SH-SY5Y (cell line): ENCODE data around the gene BAIAP2.

Source experiments
- GATA2 ChIP-seq: IDR thresholded peaks from 2 replicates; pipeline ENCODE4 v1.6.1; 2011; ENCODE audit warnings: mild to moderate bottlenecking, low read depth, low read length
- GATA3 ChIP-seq: IDR thresholded peaks from 2 replicates; pipeline ENCODE4 v1.6.1; 2011; ENCODE audit warnings: low read depth, mild to moderate bottlenecking, low read length, moderate library complexity

The BAIAP2 gene

GRCh38 chr17:81036197-81036941, 1.4 kb downstream of the BAIAP2 start:
- TF ChIP-seq GATA2, result no peak
- TF ChIP-seq GATA3, result no peak

DNA sequence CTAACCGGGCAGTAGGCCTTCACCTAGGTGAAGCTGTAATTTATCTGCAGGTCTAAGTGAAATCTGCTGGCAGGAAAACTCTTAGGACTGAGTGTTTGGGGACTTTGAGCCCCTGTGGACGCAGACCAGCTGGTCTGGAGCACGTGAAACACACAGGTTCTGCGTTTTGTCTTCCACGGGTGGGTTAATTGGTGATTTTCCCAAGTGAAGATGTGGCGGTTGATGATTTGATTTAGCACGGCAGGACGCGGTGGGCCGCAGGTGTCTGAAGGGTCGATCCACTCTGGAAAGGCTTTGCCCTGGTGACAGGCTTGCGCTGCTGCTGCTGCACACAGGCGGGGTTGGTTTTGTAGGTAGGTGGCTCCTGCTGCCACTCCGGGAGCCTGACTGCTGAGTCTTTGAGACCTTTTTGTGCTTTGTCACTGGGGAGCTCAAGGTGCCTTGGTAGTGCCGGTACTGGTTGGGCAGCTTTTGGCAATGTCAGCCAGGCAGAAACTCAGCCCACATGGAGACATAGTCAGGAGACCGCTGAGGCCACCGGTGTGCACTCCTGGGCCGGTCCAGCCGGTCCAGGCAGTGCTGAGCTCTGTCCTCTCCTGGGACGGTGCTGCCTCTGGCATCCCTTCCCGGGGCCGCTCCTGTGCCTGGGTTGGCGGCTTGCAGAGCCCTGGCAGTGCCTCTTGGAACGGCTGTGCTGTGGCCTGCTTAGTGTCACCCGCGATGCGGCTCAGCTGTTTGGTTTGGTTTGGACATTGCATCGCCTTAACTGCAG, 2.3 kb downstream of the BAIAP2 start:
- TF ChIP-seq GATA2 (no peak), GATA3 (no peak)

- TF ChIP-seq GATA2, result no peak
- TF ChIP-seq GATA3, result no peak
Observed at GRCh38 chr17:81037798-81038733, 3.1 kb downstream of the BAIAP2 start.

DNA sequence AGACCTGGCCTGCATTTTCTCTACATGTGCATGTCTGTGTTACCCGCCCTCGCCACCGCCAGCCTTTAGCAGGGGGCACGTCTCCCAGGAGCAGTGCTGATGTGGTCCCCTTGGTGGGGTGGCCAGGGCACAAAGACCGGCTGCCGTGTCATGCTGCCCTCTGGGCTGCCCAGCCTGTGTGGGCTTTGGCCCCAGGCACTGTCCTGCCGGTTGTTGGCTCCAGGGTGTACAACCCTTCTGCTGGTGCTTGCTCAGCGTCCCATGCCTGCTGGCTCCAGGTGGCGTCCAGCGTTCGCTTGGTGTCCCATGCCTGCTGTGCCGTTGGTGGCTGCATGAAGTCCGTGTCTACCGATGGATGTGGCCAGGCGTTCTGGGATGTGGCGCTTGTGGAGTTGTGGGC, 4.1 kb downstream of the BAIAP2 start:
- no peak for TF ChIP-seq GATA3
- no peak for TF ChIP-seq GATA2

- TF ChIP-seq GATA3 (no peak), GATA2 (no peak)
Observed at GRCh38 chr17:81039854-81040758, 5.2 kb downstream of the BAIAP2 start.

DNA sequence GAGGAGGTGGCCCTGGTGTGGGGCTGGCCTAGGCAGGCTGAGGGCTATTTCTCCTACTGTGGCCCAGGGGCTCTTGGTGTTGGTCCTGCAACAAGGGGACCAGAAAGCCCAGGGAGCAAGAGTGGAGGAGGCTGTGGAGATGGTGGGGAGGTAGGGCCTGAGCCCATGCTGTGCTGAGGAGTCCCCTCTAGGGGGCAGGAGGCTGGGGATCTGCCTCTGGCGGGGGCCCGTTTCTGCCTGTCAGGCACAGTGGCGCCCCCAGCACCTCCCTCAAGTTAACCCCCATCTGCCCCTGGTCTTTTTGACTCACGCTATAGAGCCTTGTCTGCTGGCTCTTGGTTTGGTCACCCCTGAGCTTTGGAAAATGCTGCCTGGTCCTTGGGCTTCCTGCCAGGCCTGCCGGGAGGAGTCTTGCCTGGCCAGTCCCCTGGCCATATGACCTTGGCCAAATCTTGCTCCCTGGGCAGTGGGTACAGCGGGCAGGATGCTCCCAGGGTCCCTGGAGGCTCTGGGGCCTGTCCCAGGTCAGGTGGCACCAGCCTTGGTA, 5.9 kb downstream of the BAIAP2 start:
- TF ChIP-seq GATA3 (no peak), GATA2 (no peak)

GRCh38 chr17:81042606-81043005, 7.7 kb downstream of the BAIAP2 start:
- TF ChIP-seq GATA3 (no peak), GATA2 (no peak)

DNA sequence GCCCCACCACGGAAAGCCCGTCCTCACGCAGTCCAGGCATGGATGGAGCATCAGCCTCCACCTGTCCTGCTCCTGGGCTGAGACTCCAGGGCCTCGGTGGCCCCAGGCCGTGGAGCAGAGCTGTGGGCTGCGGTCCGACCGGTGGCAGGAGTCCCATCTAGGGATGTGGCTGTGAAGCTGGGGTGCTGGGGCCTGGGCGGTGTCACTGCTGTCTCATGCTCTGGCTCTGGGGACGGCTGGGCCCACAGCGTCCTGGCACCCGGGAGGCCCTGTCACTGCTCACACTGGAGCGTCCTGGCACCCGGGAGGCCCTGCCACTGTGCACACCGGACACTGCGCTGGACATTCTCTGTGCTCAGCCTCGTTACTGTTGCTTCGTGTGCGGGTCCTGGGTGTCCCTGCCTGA, 8.4 kb downstream of the BAIAP2 start:
- TF ChIP-seq GATA3 (no peak), GATA2 (no peak)

- TF ChIP-seq GATA2 (no peak), GATA3 (no peak)
Observed at GRCh38 chr17:81043725-81044427, 8.9 kb downstream of the BAIAP2 start.

DNA sequence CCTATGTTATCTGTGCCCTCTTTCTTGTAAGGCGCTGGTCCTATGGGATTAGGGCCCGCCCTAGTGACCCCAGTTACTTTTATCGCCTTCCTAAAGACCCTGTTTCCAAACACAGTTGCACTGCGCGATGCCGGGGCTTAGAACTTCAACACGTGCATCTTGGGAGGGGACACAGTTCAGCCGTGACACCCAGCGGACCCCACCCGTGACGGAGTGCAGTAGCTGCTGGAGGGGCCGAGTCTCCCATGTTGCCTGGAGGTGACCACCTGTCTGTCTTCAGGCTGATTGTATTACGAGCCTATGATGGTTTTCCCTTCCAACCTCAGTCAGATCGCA, 9.4 kb downstream of the BAIAP2 start:
- no peak for TF ChIP-seq GATA3
- no peak for TF ChIP-seq GATA2

DNA sequence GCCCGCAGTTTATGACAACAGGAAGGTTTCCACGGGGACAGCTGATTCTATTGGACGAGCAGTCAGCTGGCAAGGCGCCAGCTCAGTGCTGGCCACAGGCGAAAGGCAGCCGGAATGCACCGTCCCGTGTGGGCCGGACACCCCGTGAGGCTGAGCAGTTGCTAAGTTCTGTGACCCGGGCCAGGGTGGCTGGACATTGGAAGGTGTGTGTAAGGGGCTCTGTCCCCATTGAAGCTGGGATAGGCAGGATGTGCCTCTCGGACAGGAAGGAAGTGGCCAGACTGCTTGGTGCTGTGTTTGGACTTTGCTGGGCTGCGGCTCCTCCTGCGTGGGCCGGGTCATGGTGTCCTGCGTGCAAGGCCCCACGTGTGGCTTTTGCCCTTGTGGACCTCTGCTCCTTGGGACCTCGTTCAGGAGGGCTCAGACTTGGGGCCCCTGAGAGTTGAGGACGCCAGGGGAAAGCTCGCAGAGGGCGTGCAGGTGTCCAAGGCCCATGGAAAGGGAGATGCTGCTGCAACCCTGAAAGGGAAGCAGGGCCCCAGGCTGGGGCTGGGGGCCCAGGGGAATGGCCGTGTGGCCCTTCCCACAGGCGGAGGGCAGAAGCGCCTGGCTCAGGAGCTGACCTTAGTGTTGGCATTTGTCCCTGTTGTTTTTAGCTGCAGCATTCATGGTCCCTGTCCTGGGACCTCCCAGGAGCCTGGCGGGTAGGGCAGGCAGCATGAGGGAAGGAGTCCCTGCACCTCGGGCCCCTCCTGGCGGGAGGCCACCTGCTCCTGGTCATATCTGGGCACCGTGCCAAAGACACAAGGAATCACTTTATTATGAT, 10.0 kb downstream of the BAIAP2 start:
- TF ChIP-seq GATA2, result no peak
- no peak for TF ChIP-seq GATA3

DNA sequence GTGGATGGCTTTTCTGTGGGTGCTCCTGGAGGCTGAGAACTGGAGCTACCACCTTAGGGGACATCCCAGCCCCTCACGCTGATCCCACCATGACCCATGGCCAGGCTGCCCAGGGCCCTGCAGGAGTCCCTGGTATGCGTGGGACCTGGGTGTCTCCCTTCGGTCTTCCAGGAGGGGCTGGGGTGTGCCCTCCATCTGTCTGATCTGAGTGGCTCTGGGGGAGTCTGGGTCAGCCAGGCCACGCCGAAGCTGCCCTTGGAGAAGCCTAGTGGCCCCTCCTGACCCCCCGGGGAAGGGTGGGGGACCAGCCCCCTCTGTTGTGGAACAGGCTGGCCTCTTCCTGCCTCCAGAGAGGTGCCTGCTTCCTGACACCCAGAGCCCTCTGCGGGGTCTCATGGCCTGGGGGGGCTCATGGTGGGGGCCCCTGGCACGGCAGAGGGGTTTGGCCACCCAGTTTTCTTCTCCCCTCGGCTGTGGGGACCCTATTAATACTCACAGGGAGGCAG, 10.7 kb downstream of the BAIAP2 start:
- no peak for TF ChIP-seq GATA2
- no peak for TF ChIP-seq GATA3
